Measurements from ENCODE around the gene CFAP221.

DNA sequence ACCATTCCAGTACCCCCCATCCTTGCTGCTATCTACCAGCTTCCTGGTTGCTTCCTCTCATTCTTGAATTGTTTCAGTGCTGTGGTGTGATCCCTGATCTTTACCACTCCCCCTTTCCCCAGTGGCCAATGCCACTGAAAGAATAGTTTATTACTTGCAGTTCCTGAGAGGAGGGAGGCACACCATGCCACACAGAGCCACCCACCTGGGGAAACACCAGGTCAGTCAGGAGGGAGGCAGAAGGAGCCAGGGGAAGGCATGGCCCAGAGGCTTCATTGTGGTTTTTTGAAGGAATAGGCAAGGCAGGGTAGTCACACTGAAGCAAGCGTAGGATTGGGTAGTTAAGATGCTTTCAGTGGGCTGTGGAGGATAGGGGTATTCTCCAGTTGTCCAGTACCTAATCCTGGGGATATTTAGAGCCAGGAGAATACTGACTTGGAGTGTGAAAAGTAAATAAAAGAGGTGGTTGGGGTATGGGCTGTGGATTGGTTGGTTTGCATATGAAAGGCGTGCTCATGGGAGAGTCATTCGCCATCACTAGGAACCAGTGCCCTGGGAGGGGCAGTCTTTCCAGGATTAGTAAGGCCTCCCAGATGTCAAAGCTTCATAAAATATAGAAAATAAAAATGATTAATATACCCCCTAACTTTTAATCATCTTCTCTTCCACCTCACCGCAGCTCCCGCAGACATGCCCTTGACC, 128.1 kb downstream of the CFAP221 start:
- TF ChIP-seq GATA2 (IDR thresholded peaks at IDR 0.05; ENCODE audit: low read depth, low read length) (no peak), GATA3 (IDR thresholded peaks at IDR 0.05; ENCODE audit: low read depth, low read length) (no peak)

Measured in SH-SY5Y (cell line).